Thoracic aorta (tissue), 2 donors: ENCODE results near the gene ANKUB1. TPM values are rescaled to one million over a fixed set of nuclear protein-coding genes. Genes with fewer than 3 reads are reported as not detected.
A peak's percentile ranks its signal among the peaks of the same experiment; 100 is the strongest.

Experiments
- ATAC-seq: fragments of 150-250 bp; one replicate; pipeline ENCODE4 v1.8.0; 2017; ENCODE audit warnings: low read depth; ENCODE audit not compliant: insufficient number of reproducible peaks, low FRiP score
- DNase-seq: peaks from one replicate; pipeline ENCODE4 v3.0.0-alpha.2; 2020; ENCODE audit warnings: low spot score
- H3K27ac ChIP-seq, 2 donors: fragments of 200-600 bp; sonication (generic); 1 replicate in 1 of 2; 2 replicates in 1 of 2; pipeline ENCODE4 v1.5.1; 2016; ENCODE audit warnings: mild to moderate bottlenecking in 2 of 2, moderate library complexity in 2 of 2
- H3K27me3 ChIP-seq: fragments of 200-600 bp; sonication (generic); replicated peaks from 2 replicates; pipeline ENCODE4 v1.6.0; 2016; ENCODE audit warnings: mild to moderate bottlenecking; ENCODE audit not compliant: insufficient read depth
- H3K36me3 ChIP-seq: fragments of 200-600 bp; sonication (generic); one replicate; pipeline ENCODE4 v1.5.1; 2016
- H3K4me1 ChIP-seq, 2 donors: fragments of 200-600 bp; sonication (generic); 1 replicate in 1 of 2; 2 replicates in 1 of 2; pipeline versions ENCODE4 v1.5.1 to v1.6.0; 2016; ENCODE audit warnings: low read depth in 2 of 2, mild to moderate bottlenecking in 1 of 2; ENCODE audit not compliant: control insufficient read depth in 1 of 2
- H3K4me3 ChIP-seq: fragments of 200-600 bp; sonication (generic); 2 replicates; pipeline ENCODE4 v1.5.1; 2016; ENCODE audit warnings: mild to moderate bottlenecking
- H3K9me3 ChIP-seq: fragments of 200-600 bp; sonication (generic); 2 replicates; pipeline ENCODE4 v1.5.1; 2016
- CTCF ChIP-seq: fragments of 200-600 bp; sonication (generic); IDR thresholded peaks from one replicate; pipeline ENCODE4 v1.5.1; 2019; ENCODE audit warnings: antibody characterized with exemption
- total RNA-seq, 2 donors: library from RNA; depleted of rRNA; stranded (reverse); fragments of >200 nt; gene quantifications; one replicate each; pipeline versions ENCODE4 v1.1.0 to v1.2.3, GENCODE V29; 2016

The ANKUB1 gene
- total RNA-seq, 2 donors from 2014 or later = 0.81 TPM; not detected in 1

DNA sequence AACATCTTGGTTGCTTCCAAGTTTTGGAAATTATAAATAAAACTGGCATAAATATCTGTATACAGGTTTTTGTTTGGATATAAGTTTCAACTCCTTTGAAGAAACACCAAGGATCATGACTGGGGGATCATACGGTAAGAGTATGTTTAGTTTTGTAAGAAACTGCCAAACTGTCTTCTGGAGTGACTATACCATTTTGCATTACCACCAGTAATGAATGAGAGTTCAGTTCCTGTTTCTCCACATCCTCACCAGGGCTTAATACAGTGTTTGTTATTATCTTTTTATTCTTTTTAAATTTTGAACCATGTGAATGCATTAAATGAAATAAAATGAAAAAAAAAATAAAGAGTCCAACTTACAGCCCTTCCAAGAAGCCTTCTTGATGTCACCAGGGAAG is 3.7 kb upstream of the ANKUB1 start:
- Histone ChIP-seq H3K4me1 (no peaks in the 10 kb centered on the region), H3K27ac (no peak overlapping the region), H3K4me3 (no peak overlapping the region), H3K9me3 (no peaks in the 10 kb centered on the region), H3K36me3 (no peaks in the 10 kb centered on the region), H3K27me3 (no peaks in the 10 kb centered on the region)
- ATAC-seq (no peak), DNase-seq (no peak)
- TF ChIP-seq CTCF = no peak

DNA sequence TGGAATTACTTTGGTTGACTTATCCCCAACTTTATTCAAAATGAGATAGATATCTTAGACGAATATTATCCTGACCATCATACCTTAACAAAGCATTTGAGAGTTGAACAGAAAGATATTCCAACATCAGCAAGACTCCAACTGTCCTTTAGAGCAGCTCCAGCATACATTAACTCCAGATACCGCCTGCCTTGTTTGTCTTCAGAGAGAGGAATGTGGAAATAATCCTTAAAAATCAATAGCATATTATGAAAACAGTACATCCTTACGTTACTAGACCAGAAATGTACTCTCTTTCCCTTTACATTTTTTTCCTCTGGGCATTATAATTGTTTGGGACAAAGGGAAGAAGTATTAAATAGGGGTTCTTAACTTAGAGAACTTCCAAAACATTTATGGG is 1.7 kb downstream of the ANKUB1 start:
- ATAC-seq (no peak), DNase-seq (no peak)
- no peak for TF ChIP-seq CTCF
- H3K27ac ChIP-seq = no peak overlapping the region
- H3K36me3 ChIP-seq = no peaks in the 10 kb centered on the region
- no peaks in the 10 kb centered on the region for H3K4me1 ChIP-seq
- no peaks in the 10 kb centered on the region for H3K27me3 ChIP-seq
- no peak overlapping the region for H3K4me3 ChIP-seq
- H3K9me3 ChIP-seq = no peaks in the 10 kb centered on the region

DNA sequence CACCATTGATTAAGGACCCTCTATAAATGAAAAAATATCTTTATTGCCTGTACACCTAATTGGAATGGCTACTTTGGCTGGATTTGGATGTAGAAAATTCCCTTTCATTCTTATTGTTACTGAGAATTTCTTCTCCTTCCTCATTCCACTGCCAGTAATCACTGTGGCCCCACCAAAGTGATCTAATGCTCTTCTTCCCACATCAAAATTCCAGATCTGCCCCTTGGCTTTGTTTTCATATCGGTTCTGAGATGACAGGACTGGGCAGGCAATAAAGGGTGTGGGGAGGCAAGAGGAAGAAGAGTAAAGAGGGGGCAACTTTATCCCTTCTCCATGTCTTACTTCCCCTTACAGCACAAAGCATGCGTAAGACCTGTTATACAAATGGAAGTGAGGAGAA is 2.1 kb downstream of the ANKUB1 start:
- Histone ChIP-seq H3K4me1 (no peaks in the 10 kb centered on the region), H3K4me3 (no peak overlapping the region), H3K27ac (no peak overlapping the region), H3K27me3 (no peaks in the 10 kb centered on the region), H3K36me3 (no peaks in the 10 kb centered on the region), H3K9me3 (no peaks in the 10 kb centered on the region)
- TF ChIP-seq CTCF = no peak
- DNase-seq (no peak), ATAC-seq (no peak)

- H3K27ac ChIP-seq = peak overlapping the region in 1 of 2 donors; percentile 17
- no peak for TF ChIP-seq CTCF
- ATAC-seq (no peak), DNase-seq (no peak)
- H3K4me3 ChIP-seq = no peak overlapping the region
- peaks cover 6 to 15% of the 10 kb centered on the region in 2 donors for H3K4me1 ChIP-seq
- no peaks in the 10 kb centered on the region for H3K9me3 ChIP-seq
- H3K27me3 ChIP-seq = no peaks in the 10 kb centered on the region
- no peaks in the 10 kb centered on the region for H3K36me3 ChIP-seq
Measured at GRCh38 chr3:149784064-149784704, 8.2 kb downstream of the ANKUB1 start.

- H3K4me1 ChIP-seq = peaks cover 6 to 15% of the 10 kb centered on the region in 2 donors
- no peak for ATAC-seq
- DNase-seq = no peak
- no peaks in the 10 kb centered on the region for H3K27me3 ChIP-seq
- H3K36me3 ChIP-seq = no peaks in the 10 kb centered on the region
- H3K4me3 ChIP-seq = no peak overlapping the region
- TF ChIP-seq CTCF = no peak
- no peaks in the 10 kb centered on the region for H3K9me3 ChIP-seq
- peak overlapping the region in 1 of 2 donors; percentile 17 for H3K27ac ChIP-seq
Measured at GRCh38 chr3:149783576-149783975, 8.8 kb downstream of the ANKUB1 start.
